Hippocampal formation (tissue), 2 donors: ENCODE measurements around the gene GAB2.
A peak's percentile ranks its signal among the peaks of the same experiment; 100 is the strongest.
"Not testable (repeated sequence)": the region's sequence is repeated elsewhere in the genome, so short reads cannot be mapped to it uniquely, and the experiment has no call there.

ENCODE experiments used
- DNase-seq, 2 donors: peaks; one replicate each; lab custom pipeline; 2025; lab: John Stamatoyannopoulos, UW

The GAB2 gene

DNA sequence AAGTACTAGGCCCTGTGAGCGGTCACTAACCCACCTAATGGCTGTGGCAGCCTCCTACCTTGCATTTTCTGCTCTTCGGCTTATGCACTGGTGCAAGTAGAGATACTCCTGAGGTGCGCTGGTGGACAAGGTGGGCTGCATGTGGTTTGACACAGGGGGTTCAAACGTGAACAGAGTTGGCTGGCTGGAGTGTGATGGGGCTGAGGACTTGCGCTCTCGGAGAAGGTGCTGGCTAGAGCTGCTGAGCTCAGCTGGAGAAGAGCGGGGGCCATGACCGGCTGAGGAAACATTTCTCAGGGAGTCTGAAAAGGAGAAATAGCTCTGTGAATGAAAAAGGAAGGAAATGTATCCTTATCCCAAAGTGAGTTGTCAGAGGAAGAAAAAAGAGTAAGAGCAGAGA is 167.5 kb downstream of the GAB2 start:
- DNase-seq = no peak

DNA sequence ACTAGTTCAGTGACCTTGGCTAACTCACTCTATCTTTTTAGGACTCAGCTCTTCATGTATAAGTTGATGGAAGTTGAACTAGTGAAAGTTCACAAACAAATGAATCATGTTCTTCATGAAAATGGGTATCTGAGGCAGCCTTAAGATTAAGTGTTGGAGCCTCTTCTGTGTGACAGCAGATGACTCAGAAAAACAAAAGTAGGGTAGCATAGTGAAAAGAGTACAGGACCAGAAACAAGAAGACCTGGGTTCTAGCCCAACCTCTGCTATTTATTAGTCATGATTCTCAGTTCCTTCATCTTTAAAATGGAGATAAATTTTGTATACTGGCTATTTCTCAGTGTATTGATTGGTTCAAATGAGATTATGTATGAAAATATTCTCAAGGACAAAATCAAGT is 168.7 kb downstream of the GAB2 start:
- DNase-seq = no peak

- no peak for DNase-seq
These were observed 169.4 kb downstream of the GAB2 start for GRCh38 chr11:78248191-78248590.

- no peak for DNase-seq
These were observed 172.9 kb downstream of the GAB2 start for GRCh38 chr11:78244546-78245255.

DNA sequence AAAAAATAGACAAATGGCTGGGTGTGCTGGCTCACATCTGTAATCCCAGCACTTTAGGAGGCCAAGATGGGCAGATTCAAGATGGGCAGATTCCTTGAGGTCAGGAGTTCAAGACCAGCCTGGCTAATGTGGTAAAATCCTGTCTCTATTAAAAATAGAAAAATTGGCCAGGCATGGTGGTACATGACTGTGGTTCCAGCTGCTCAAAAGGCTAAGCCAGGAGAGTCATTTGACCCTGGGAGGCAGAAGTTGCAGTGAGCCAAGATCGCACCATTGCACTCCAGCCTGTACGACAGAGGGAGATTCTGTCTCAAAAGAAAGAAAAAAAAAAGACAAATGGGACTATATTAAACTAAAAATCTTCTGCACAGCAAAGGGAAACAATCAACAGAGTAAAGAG is 173.5 kb downstream of the GAB2 start:
- no peak for DNase-seq

- DNase-seq = no peak
These were observed 176.1 kb downstream of the GAB2 start for GRCh38 chr11:78241475-78241874.

GRCh38 chr11:78239781-78240180 is 177.8 kb downstream of the GAB2 start:
- no peak for DNase-seq

- DNase-seq = no peak
These were observed 180.2 kb downstream of the GAB2 start for GRCh38 chr11:78237293-78238046.

DNA sequence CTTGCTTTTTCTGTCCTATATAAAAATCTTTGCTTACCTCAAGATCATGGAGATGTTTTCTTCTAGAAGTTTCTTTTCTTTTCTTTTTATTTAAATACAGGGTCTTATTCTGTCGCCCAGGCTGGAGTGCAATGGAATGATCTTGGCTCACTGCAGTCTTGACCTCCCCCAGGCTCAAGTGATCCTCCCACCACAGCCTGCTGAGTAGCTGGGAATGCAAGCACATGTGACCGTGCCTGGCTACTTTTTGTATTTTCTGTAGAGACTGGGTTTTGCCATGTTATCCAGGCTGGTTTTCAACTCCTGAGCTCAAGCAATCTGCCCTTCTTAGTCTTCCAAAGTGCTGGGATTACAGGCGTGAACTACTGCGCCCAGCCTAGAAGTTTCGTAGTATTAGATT is 183.6 kb downstream of the GAB2 start:
- DNase-seq = no peak

GRCh38 chr11:78233046-78233445 is 184.6 kb downstream of the GAB2 start:
- not testable (repeated sequence) for DNase-seq

DNA sequence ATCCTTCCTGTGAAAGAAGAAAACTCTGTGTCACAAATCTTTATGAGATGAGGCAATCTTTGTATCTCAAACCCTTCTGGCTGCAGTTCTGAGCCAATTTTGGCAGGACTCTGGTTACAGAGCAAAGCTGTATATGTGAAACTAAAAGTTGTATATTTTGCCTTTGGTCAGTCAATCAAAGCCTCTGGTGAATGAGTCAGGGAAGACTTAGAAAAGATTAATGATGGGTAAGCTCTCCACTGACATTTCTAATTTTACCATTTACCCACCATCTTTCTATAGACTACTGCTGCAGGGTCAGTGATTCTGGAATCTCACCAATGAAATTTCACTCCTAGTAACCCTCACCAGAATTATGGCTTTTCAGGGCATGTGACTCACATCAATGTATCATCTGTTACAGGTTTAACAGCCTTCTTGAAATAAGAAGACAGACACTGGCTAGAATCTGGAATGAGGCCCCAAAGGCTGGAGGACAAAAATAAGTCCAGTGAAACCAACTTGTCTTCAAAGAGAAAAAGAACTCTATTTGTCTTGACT is 185.6 kb downstream of the GAB2 start:
- DNase-seq = no peak

DNA sequence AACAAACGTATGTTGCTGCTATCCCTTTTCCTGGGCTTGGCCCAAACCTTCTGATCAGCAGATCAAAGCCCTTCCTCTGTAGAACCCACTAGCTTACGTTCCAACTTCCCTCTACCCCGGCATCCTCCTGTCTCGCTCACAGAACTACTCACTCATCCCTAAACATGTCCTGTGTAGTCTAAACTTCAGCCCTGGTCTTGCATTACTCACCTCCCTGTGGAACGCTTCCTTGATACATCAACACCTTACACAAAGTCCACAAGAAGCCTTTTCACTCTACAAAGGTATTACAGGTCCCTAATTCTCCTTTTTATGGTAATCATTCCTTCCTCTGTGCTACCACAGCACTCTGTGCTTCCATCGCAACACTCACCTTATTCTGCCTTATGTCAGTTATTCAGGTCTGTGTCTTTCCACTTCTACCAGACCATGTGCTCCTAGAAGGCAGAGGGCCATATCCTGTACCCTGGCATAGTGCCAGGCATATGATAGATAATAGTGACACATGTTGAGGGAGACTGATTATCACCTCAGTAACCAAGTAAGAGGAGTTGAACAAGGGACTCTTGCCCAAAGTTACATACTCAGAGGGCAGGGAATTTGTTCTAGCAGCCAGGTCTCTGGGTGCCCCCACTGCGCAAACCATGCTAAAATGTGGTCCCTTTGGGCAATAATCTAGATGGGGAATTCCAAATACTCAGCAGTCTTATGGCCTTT is 187.3 kb downstream of the GAB2 start:
- no peak for DNase-seq

- no peak for DNase-seq
These were observed 188.5 kb downstream of the GAB2 start for GRCh38 chr11:78229106-78229505.

GRCh38 chr11:78228467-78228866 is 189.2 kb downstream of the GAB2 start:
- DNase-seq = peak; percentile 40 to 46

DNA sequence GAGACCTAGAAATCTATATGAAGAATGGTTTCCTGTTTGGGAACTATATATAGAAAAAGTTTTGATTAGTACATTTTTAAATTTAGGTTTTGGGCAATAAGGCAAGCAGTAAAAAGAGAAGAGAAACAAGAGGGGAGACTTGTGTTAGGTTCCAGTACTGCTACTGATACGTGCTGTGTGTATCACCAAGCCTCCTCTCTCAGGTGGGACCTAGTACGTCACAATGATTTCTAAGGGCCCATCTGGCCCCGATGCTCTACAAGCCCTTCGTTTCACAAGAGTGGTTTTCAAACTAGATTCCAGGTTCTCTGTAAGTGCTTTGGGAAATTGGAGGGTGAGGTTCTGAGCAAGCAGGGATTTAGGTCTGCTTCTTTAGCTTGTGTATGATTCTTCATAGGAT is 189.7 kb downstream of the GAB2 start:
- DNase-seq = no peak

DNA sequence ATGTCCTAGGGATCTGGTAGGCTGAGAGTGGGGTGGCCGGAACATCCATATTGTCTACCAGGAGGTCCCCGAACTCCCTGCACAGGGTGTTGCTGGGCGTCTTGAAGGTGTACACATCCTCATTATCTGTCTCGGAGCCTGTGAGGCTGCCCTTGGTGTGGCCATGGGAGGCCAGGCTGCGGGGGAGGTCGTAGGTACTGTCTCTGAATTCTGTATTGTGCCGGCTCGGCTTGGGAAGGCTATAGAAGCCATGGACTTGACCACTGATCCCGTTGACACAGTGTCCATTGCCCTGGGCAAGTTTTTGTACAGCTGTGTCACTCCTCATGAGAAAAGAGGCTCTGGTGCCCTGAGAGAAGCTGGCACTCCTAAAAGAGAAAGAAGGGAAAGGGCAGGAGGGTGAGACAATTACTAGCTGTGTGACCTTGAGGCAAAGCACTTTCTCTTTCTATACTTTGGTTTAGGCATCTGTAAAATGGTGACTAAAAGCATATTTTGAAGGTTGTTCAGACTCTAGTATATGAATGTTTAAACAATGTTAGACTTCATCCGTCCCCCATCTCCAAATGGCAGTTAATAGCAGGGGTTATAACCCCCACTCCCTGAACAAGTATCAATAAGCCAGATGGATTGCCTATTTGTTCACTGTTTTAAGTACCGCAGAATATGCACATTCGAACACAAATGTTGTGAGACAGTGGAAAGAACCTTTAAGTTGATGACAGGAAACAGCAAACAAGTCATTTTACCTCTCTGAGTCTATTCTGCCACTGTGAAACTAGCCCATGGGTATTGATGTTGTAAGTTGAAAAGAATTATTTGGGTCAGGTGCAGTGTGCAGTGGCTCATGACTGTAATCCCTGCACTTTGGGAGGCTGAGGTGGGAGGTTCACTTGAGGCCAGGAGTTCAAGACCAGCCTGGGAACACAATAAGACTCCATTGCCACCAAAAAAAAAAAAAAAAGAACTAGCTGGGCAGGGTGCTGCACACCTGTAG is 190.6 kb downstream of the GAB2 start:
- no peak for DNase-seq

DNA sequence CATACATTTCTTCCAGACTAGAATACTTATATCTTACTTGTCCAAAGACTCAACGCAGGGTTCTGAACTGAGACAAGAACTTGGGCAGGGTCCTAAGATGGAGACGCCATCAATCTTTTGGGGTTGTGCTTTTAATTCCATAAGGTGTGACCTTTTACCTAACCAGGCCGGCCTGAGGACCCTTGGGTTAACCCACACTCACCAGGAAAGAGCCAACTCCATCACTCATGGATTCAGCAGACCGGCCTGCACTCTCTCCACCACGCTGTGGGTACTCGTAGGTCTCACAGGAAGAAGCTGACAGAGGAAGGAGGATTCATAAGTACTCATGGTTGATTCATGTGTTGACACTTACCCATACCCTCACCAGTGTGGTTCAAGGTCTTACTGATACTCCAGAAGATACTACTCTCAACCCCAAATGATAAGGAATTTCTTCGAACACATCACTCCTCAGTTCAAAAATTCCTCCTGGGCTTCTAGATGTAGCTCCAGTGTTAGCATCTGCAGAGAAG is 192.7 kb downstream of the GAB2 start:
- DNase-seq = no peak

- no peak for DNase-seq
These were observed 193.1 kb downstream of the GAB2 start for GRCh38 chr11:78224506-78224905.

DNA sequence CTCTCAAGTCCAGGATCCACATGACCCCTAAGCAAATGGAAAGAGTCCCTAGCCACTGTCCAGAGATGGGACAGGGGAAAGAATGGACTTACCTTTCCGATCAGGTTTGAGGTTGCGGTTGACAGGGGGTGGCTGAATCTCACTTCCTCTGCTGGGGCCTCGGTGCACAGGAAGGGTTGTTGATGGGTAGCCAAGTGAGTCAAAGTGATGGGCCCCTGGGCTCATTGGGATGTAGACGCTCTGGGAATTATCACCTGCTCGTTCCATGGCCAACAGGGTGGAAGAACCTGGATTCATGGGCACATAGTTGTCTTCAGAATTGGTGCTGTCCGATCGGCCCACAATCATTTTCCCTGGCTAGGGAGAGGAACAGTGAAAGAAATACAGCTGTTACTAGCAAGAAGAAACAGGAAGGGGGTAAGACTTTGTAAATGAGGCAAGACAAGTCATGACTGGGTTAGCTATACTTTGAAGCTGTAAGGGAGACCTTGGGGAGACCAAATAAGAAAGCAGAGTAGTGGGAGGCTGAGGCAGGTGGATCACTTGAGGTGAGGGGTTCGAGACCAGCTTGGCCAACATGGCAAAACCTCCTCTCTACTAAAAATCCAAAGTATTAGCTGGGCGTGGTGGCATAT is 194.2 kb downstream of the GAB2 start:
- no peak for DNase-seq

DNA sequence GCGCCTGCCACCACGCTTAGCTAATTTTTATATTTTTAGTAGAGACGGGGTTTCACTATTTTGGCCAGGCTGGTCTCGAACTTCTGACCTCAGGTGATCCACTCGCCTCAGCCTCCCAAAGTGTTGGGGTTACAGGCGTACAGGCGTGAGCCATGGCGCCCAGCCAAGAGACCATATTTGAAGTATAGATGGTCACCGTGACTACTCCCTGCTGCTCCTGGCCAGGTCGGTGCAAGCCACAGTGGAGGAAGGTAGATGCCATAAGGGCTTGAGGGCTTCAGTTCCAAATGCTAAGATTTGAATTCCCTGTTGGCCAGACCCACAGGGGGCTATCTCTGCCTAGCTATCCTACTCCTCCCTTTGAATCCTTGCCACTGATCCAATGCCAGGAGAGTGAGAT is 194.9 kb downstream of the GAB2 start:
- DNase-seq = not testable (repeated sequence)
